Measurements from ENCODE around the gene PSMD2. TPM values are rescaled to one million over a fixed set of nuclear protein-coding genes. Genes with fewer than 3 reads are reported as not detected.

PSMD2 gene
- total RNA-seq, 1 experiment from 2014 or later: 645 TPM

DNA sequence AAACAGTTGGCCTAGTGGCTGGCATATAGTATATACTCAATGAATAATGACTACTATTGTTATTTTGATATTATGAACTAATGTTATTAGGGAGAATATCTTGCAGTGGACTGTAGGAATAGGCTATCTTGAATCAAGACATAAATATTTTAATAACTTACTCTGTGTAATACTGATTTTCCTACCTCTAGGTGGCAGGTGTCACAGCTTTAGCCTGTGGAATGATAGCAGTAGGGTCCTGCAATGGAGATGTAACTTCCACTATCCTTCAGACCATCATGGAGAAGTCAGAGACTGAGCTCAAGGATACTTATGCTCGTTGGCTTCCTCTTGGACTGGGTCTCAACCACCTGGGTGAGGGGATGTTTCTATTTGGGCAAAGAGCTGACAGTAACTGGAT, 6.5 kb downstream of the PSMD2 start:
- no TSS peak for BruUV-seq (replicated peaks)
- Histone ChIP-seq H3K9me3 (ENCODE audit: low read depth, low read length, poor library complexity, severe bottlenecking) (no peaks in the 10 kb centered on the region), H3K4me3 (ENCODE audit: low read depth, low read length, poor library complexity, severe bottlenecking) (no peak overlapping the region), H3K27ac (ENCODE audit: low read depth, low read length, poor library complexity, severe bottlenecking) (no peak overlapping the region), H3K36me3 (ENCODE audit: insufficient read depth, low read length, poor library complexity, severe bottlenecking) (peaks cover 85% of the 10 kb centered on the region), H3K4me1 (ENCODE audit: insufficient read depth, low read length, poor library complexity, severe bottlenecking) (peaks cover 3% of the 10 kb centered on the region), H3K27me3 (replicated peaks; ENCODE audit: insufficient read depth, low read depth, low read length, poor library complexity) (no peaks in the 10 kb centered on the region)
- TF ChIP-seq, protein P1, sequence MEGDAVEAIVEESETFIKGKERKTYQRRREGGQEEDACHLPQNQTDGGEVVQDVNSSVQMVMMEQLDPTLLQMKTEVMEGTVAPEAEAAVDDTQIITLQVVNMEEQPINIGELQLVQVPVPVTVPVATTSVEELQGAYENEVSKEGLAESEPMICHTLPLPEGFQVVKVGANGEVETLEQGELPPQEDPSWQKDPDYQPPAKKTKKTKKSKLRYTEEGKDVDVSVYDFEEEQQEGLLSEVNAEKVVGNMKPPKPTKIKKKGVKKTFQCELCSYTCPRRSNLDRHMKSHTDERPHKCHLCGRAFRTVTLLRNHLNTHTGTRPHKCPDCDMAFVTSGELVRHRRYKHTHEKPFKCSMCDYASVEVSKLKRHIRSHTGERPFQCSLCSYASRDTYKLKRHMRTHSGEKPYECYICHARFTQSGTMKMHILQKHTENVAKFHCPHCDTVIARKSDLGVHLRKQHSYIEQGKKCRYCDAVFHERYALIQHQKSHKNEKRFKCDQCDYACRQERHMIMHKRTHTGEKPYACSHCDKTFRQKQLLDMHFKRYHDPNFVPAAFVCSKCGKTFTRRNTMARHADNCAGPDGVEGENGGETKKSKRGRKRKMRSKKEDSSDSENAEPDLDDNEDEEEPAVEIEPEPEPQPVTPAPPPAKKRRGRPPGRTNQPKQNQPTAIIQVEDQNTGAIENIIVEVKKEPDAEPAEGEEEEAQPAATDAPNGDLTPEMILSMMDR (conservative IDR thresholded peaks at IDR 0.05; ENCODE audit: low read depth, low read length): peak; percentile 49
- TF ChIP-seq EZH2 (IDR thresholded peaks at IDR 0.05; ENCODE audit: borderline replicate concordance, low read depth, low read length, poor library complexity, severe bottlenecking): no peak
- POLR2A ChIA-PET (ENCODE audit: low non-redundant PET): no interaction called here
- CTCF ChIA-PET: interaction anchor here (0.7 kb wide), 1 partner anchor 257 kb away, joined by 3 read pairs; no protein-coding TSS in a partner anchor
- intact Hi-C loops (cut with micrococcal nuclease; ENCODE audit: unreplicated experiment): no loop called here
- peak; percentile 39 for DNase-seq (ENCODE audit: low spot score)

DNA sequence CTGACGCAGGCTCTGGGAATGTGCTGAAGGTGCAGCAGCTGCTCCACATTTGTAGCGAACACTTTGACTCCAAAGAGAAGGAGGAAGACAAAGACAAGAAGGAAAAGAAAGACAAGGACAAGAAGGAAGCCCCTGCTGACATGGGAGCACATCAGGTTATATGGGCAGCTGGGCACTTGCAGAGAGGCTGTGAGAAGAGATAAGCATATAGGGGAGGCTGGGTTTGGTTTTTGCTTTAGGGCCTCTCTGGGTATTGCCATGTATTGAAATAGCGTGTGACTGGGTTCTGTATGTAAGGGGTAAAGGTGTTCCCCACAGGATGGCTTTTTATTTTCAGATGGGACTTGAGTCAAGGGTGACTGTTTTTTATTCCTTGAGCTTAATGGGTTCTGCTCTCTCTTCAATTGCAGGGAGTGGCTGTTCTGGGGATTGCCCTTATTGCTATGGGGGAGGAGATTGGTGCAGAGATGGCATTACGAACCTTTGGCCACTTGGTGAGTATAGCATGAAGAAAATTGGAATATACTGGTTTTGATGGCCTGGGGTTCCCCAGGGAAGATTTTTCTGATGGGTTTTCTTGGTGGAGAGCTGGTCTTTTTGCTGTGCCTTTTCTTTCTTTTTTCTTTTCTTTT, 7.4 kb downstream of the PSMD2 start:
- Histone ChIP-seq H3K4me3 (ENCODE audit: low read depth, low read length, poor library complexity, severe bottlenecking) (no peak overlapping the region), H3K27me3 (replicated peaks; ENCODE audit: insufficient read depth, low read depth, low read length, poor library complexity) (no peaks in the 10 kb centered on the region), H3K4me1 (ENCODE audit: insufficient read depth, low read length, poor library complexity, severe bottlenecking) (no peaks in the 10 kb centered on the region), H3K9me3 (ENCODE audit: low read depth, low read length, poor library complexity, severe bottlenecking) (no peaks in the 10 kb centered on the region), H3K27ac (ENCODE audit: low read depth, low read length, poor library complexity, severe bottlenecking) (no peak overlapping the region), H3K36me3 (ENCODE audit: insufficient read depth, low read length, poor library complexity, severe bottlenecking) (peaks cover 76% of the 10 kb centered on the region)
- TF ChIP-seq, protein P1 (conservative IDR thresholded peaks at IDR 0.05; ENCODE audit: low read depth, low read length): no peak
- no peak for TF ChIP-seq EZH2 (IDR thresholded peaks at IDR 0.05; ENCODE audit: borderline replicate concordance, low read depth, low read length, poor library complexity, severe bottlenecking)
- intact Hi-C loops (cut with micrococcal nuclease; ENCODE audit: unreplicated experiment): no loop called here
- no TSS peak for BruUV-seq (replicated peaks)
- DNase-seq (ENCODE audit: low spot score): no peak
- ChIA-PET POLR2A (ENCODE audit: low non-redundant PET) (no interaction called here), CTCF (no interaction called here)

DNA sequence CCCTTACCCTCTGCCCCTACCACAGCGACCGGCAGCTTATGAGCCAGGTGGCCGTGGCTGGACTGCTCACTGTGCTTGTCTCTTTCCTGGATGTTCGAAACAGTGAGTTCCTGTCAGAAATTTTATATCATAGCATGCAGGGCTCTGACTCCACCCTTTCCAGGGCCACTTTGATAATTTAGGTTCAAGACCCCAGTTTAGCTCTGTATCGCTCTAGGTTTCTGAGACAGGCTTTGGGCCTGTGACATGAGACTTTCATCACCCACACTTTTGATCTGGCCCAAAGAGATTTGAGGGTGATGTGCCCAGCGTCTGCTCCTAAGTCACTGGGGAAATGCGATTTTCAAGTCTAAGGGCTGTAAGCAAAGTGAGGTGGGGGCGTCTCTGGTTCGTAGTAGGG, 8.9 kb downstream of the PSMD2 start:
- no peaks in the 10 kb centered on the region for H3K27me3 ChIP-seq (replicated peaks; ENCODE audit: insufficient read depth, low read depth, low read length, poor library complexity)
- DNase-seq (ENCODE audit: low spot score): no peak
- ChIA-PET POLR2A (ENCODE audit: low non-redundant PET) (no interaction called here), CTCF (no interaction called here)
- no TSS peak for BruUV-seq (replicated peaks)
- no peak overlapping the region for H3K4me3 ChIP-seq (ENCODE audit: low read depth, low read length, poor library complexity, severe bottlenecking)
- H3K27ac ChIP-seq (ENCODE audit: low read depth, low read length, poor library complexity, severe bottlenecking): no peak overlapping the region
- H3K4me1 ChIP-seq (ENCODE audit: insufficient read depth, low read length, poor library complexity, severe bottlenecking): no peaks in the 10 kb centered on the region
- no peak for TF ChIP-seq EZH2 (IDR thresholded peaks at IDR 0.05; ENCODE audit: borderline replicate concordance, low read depth, low read length, poor library complexity, severe bottlenecking)
- TF ChIP-seq, protein P1 (conservative IDR thresholded peaks at IDR 0.05; ENCODE audit: low read depth, low read length): no peak
- peaks cover 62% of the 10 kb centered on the region for H3K36me3 ChIP-seq (ENCODE audit: insufficient read depth, low read length, poor library complexity, severe bottlenecking)
- H3K9me3 ChIP-seq (ENCODE audit: low read depth, low read length, poor library complexity, severe bottlenecking): no peaks in the 10 kb centered on the region
- intact Hi-C loops (cut with micrococcal nuclease; ENCODE audit: unreplicated experiment): no loop called here
